Astrocyte of the cerebellum (primary cell): Measurements from ENCODE around the gene ANKRD10.
A peak's percentile ranks its signal among the peaks of the same experiment; 100 is the strongest.

Source experiments
- DNase-seq: peaks from one replicate; pipeline ENCODE4 v3.0.0-alpha.2; 2011; ENCODE audit warnings: low read depth
- H3K4me3 ChIP-seq: 2 replicates; pipeline ENCODE4 v1.5.1; 2011; ENCODE audit warnings: mild to moderate bottlenecking, low read depth, low read length, moderate library complexity
- CTCF ChIP-seq: IDR thresholded peaks from 2 replicates; pipeline ENCODE4 v1.5.1; 2012; ENCODE audit warnings: low read length, low read depth, moderate library complexity, mild to moderate bottlenecking; ENCODE audit errors: missing control alignments
- in situ Hi-C: cut with HindIII; loops from 2 replicates; pipeline ENCODE4 v1.10.0; 2017; ENCODE audit warnings: low sequenced_read_pairs

The ANKRD10 gene

GRCh38 chr13:110877737-110878258, 37.1 kb downstream of the ANKRD10 start:
- in situ Hi-C loops: no loop called here
- TF ChIP-seq CTCF: no peak
- no peak overlapping the region for H3K4me3 ChIP-seq
- DNase-seq: no peak

GRCh38 chr13:110876609-110877008, 38.3 kb downstream of the ANKRD10 start:
- DNase-seq: no peak
- no peak overlapping the region for H3K4me3 ChIP-seq
- in situ Hi-C loops: no loop called here
- no peak for TF ChIP-seq CTCF

GRCh38 chr13:110875241-110875640, 39.6 kb downstream of the ANKRD10 start:
- in situ Hi-C loops: no loop called here
- TF ChIP-seq CTCF: no peak
- no peak overlapping the region for H3K4me3 ChIP-seq
- no peak for DNase-seq

GRCh38 chr13:110874508-110874960, 40.3 kb downstream of the ANKRD10 start:
- H3K4me3 ChIP-seq: peak overlapping the region; percentile 23
- peak; percentile 11 for DNase-seq
- no peak for TF ChIP-seq CTCF
- in situ Hi-C loops: no loop called here

- in situ Hi-C loops: no loop called here
- DNase-seq: no peak
- H3K4me3 ChIP-seq: peak overlapping the region; percentile 23
Measured at GRCh38 chr13:110873639-110874507, 41.0 kb downstream of the ANKRD10 start.

More at GRCh38 chr13:110873639-110874507, 41.0 kb downstream of the ANKRD10 start:
- TF ChIP-seq CTCF: no peak
